Ishikawa (cell line): Measurements from ENCODE around the gene PPOX.

Experiments used
- CEBPB ChIP-seq: IDR thresholded peaks from 2 replicates; pipeline ENCODE4 v1.6.1; 2012
- CREB1 ChIP-seq: IDR thresholded peaks from 2 replicates; pipeline ENCODE4 v1.6.1; 2012; ENCODE audit warnings: low read depth
- EGR1 ChIP-seq: IDR thresholded peaks from 2 replicates; pipeline ENCODE4 v1.6.1; 2012
- EP300 ChIP-seq: IDR thresholded peaks from 2 replicates; pipeline ENCODE4 v1.6.1; 2012; ENCODE audit warnings: borderline replicate concordance
- FOXM1 ChIP-seq: IDR thresholded peaks from 2 replicates; pipeline ENCODE4 v1.6.1; 2012; ENCODE audit warnings: low read depth, borderline replicate concordance
- NFIC ChIP-seq: IDR thresholded peaks from 2 replicates; pipeline ENCODE4 v1.6.1; 2012
- RAD21 ChIP-seq: IDR thresholded peaks from 2 replicates; pipeline ENCODE4 v1.6.1; 2012; ENCODE audit warnings: low read depth
- TAF1 ChIP-seq: IDR thresholded peaks from 2 replicates; pipeline ENCODE4 v1.6.1; 2012; ENCODE audit warnings: low read depth, mild to moderate bottlenecking
- TCF12 ChIP-seq: IDR thresholded peaks from 2 replicates; pipeline ENCODE4 v1.6.1; 2012; ENCODE audit warnings: low read depth
- TEAD4 ChIP-seq: IDR thresholded peaks from 2 replicates; pipeline ENCODE4 v1.6.1; 2012
- YY1 ChIP-seq: IDR thresholded peaks from 2 replicates; pipeline ENCODE4 v1.6.1; 2012; ENCODE audit warnings: low read depth
- ZBTB7A ChIP-seq: IDR thresholded peaks from 2 replicates; pipeline ENCODE4 v1.6.1; 2012; ENCODE audit warnings: low read depth
- TF ChIP-seq, protein P1 (sequence below): IDR thresholded peaks from 2 replicates; pipeline ENCODE4 v1.6.1; 2012; ENCODE audit warnings: low read depth, mild to moderate bottlenecking
- TF ChIP-seq, protein P2 (sequence below): IDR thresholded peaks from 2 replicates; pipeline ENCODE4 v1.6.1; 2012
- TF ChIP-seq, protein P3 (sequence below): IDR thresholded peaks from 2 replicates; pipeline ENCODE4 v1.6.1; 2012

The PPOX gene

DNA sequence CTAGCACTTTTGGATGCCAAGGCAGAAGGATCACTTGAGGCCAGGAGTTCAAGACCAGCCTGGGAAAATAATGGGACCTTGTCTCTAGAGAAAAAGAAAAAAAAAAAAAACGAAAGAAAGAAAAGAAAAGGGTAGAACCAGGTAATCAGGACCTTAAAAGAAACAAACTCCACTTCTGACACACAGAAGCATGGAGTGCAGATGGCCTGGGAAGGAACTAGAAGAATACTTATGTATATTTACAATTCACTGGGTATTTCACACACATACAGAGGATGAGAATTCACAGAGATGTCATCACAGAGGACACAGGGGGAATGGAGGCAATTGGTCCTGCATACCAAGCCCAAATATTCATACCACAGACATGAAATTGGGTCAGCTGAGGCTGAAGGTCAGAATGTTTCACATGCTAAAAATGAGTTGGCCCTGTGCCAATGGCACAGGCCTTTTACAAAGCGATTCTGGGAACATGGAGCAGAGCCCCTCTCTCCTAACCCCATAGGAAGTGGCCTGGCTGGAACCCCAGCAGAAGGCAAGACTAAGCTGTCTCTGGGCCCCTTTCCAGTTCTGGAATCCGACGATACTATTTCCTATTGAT, 6.7 kb downstream of the PPOX start:
- TF ChIP-seq NFIC: peak; percentile 61; the same call in 1 of the 2 replicates
- no peak for TF ChIP-seq CEBPB

DNA sequence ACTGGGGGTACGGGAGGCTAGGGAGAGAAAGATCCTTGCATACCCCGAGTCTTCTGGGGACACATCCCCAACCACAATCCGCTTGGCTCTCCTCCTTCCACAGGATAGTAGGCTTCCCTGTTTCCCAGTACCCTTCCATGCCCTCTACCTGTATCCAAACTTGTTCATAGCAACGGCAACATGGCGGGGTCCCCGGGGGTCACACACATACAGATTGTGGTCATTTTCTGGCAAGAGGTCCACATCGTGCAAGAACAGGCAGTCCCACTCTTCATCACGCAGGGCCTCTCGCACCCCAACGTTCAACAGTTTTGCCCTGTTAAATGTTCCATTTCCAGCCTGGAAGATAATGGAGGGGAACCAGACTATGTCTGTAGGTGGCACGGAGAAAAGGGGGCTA, 7.5 kb downstream of the PPOX start:
- TF ChIP-seq RAD21: no peak
- TF ChIP-seq CREB1: no peak
- no peak for TF ChIP-seq TAF1
- TF ChIP-seq, protein P1, sequence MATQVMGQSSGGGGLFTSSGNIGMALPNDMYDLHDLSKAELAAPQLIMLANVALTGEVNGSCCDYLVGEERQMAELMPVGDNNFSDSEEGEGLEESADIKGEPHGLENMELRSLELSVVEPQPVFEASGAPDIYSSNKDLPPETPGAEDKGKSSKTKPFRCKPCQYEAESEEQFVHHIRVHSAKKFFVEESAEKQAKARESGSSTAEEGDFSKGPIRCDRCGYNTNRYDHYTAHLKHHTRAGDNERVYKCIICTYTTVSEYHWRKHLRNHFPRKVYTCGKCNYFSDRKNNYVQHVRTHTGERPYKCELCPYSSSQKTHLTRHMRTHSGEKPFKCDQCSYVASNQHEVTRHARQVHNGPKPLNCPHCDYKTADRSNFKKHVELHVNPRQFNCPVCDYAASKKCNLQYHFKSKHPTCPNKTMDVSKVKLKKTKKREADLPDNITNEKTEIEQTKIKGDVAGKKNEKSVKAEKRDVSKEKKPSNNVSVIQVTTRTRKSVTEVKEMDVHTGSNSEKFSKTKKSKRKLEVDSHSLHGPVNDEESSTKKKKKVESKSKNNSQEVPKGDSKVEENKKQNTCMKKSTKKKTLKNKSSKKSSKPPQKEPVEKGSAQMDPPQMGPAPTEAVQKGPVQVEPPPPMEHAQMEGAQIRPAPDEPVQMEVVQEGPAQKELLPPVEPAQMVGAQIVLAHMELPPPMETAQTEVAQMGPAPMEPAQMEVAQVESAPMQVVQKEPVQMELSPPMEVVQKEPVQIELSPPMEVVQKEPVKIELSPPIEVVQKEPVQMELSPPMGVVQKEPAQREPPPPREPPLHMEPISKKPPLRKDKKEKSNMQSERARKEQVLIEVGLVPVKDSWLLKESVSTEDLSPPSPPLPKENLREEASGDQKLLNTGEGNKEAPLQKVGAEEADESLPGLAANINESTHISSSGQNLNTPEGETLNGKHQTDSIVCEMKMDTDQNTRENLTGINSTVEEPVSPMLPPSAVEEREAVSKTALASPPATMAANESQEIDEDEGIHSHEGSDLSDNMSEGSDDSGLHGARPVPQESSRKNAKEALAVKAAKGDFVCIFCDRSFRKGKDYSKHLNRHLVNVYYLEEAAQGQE: no peak
- TF ChIP-seq TCF12: no peak
- TF ChIP-seq, protein P2, sequence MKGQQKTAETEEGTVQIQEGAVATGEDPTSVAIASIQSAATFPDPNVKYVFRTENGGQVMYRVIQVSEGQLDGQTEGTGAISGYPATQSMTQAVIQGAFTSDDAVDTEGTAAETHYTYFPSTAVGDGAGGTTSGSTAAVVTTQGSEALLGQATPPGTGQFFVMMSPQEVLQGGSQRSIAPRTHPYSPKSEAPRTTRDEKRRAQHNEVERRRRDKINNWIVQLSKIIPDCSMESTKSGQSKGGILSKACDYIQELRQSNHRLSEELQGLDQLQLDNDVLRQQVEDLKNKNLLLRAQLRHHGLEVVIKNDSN: no peak
- TF ChIP-seq, protein P3, sequence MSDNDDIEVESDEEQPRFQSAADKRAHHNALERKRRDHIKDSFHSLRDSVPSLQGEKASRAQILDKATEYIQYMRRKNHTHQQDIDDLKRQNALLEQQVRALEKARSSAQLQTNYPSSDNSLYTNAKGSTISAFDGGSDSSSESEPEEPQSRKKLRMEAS: no peak
- no peak for TF ChIP-seq TEAD4
- TF ChIP-seq YY1: no peak
- TF ChIP-seq EP300: no peak
- no peak for TF ChIP-seq EGR1
- no peak for TF ChIP-seq CEBPB
- TF ChIP-seq ZBTB7A: no peak

DNA sequence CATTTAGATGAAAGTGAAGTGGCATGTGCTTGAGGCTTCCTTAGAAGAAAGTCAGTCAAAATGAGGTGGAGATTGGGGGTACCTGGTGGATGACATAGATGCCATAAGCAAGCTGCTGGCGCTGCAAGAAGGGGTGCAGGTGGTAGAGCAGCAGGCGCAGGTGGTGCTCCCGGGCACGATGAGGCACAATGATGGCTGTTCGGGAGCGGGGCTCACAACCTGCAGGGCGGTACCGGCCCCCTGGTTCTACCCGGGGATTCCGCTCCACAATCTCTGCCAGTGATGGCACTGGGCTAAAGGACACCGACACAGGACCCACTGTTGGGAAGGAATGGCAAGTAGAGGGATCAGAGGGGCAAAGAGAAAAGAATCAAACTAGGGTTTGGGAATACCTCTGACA, 8.7 kb downstream of the PPOX start:
- TF ChIP-seq EGR1: no peak
- TF ChIP-seq, protein P3: no peak
- no peak for TF ChIP-seq CEBPB
- no peak for TF ChIP-seq ZBTB7A
- TF ChIP-seq TEAD4: no peak
- TF ChIP-seq FOXM1: no peak
- TF ChIP-seq, protein P1: no peak
- TF ChIP-seq TAF1: no peak

GRCh38 chr1:161175771-161176453, 9.7 kb downstream of the PPOX start:
- TF ChIP-seq YY1 (no peak), EP300 (no peak), FOXM1 (no peak), TEAD4 (no peak), TCF12 (no peak), CEBPB (no peak), ZBTB7A (no peak), EGR1 (no peak), RAD21 (no peak), NFIC (no peak)
- TF ChIP-seq, protein P2: no peak
- TF ChIP-seq, protein P3: no peak
- TF ChIP-seq, protein P1: no peak
